Liver (tissue), 9 donors: Measurements from ENCODE around the gene KCP. TPM values are rescaled to one million over a fixed set of nuclear protein-coding genes. Genes with fewer than 3 reads are reported as not detected.

Source experiments
- DNase-seq: peaks from one replicate; pipeline ENCODE4 v3.0.0-alpha.2; 2017; ENCODE audit warnings: low spot score
- H3K27ac ChIP-seq, 2 donors: one replicate each; pipeline ENCODE4 v1.7.0; 2013; ENCODE audit warnings: inconsistent platforms in 2 of 2, low read length in 2 of 2, control low read depth in 1 of 2, low read depth in 1 of 2, mild to moderate bottlenecking in 1 of 2
- H3K27me3 ChIP-seq, 4 donors: one replicate each; pipeline versions ENCODE4 v1.6.1 to v1.7.0; 2013; ENCODE audit warnings: low read length in 3 of 4, inconsistent platforms in 1 of 4, mild to moderate bottlenecking in 1 of 4, moderate library complexity in 1 of 4; ENCODE audit not compliant: control insufficient read depth in 4 of 4, insufficient read depth in 4 of 4
- H3K36me3 ChIP-seq, 4 donors: one replicate each; pipeline versions ENCODE4 v1.6.1 to v1.7.0; 2013; ENCODE audit warnings: low read length in 3 of 4, mild to moderate bottlenecking in 3 of 4, low read depth in 1 of 4, moderate library complexity in 1 of 4; ENCODE audit not compliant: control insufficient read depth in 4 of 4, insufficient read depth in 3 of 4
- H3K4me1 ChIP-seq, 4 donors: one replicate each; pipeline versions ENCODE4 v1.6.1 to v1.7.0; 2013; ENCODE audit warnings: low read length in 3 of 4, mild to moderate bottlenecking in 3 of 4, moderate library complexity in 1 of 4; ENCODE audit not compliant: control insufficient read depth in 4 of 4, insufficient read depth in 4 of 4
- H3K4me3 ChIP-seq, 3 donors: one replicate each; pipeline versions ENCODE4 v1.6.1 to v1.7.0; 2013; ENCODE audit warnings: low read length in 3 of 3, control low read depth in 1 of 3, low read depth in 1 of 3, mild to moderate bottlenecking in 1 of 3
- H3K9ac ChIP-seq, 2 donors: one replicate each; pipeline ENCODE4 v1.7.0; 2013; ENCODE audit warnings: low read length in 2 of 2, mild to moderate bottlenecking in 2 of 2, moderate library complexity in 2 of 2, control low read depth in 1 of 2, low read depth in 1 of 2
- H3K9me3 ChIP-seq, 4 donors: one replicate each; pipeline versions ENCODE4 v1.6.1 to v1.7.0; 2013; ENCODE audit warnings: low read length in 3 of 4; ENCODE audit not compliant: control insufficient read depth in 4 of 4
- EGR1 ChIP-seq, 2 donors: IDR thresholded peaks; 2 replicates each; pipeline ENCODE4 v1.6.1; 2016 to 2018; ENCODE audit warnings: antibody characterized with exemption in 2 of 2, low read depth in 2 of 2
- FOXA1 ChIP-seq: IDR thresholded peaks from 2 replicates; pipeline ENCODE4 v1.6.1; 2016; ENCODE audit warnings: antibody characterized with exemption
- FOXA2 ChIP-seq: IDR thresholded peaks from 2 replicates; pipeline ENCODE4 v1.6.1; 2016; ENCODE audit warnings: antibody characterized with exemption
- GABPA ChIP-seq, 2 donors: IDR thresholded peaks in 1 of 2; conservative IDR thresholded peaks in 1 of 2; 2 replicates each; pipeline ENCODE4 v1.6.1; 2016; ENCODE audit warnings: antibody characterized with exemption in 2 of 2, mild to moderate bottlenecking in 1 of 2, moderate library complexity in 1 of 2
- HNF4A ChIP-seq, 2 donors: conservative IDR thresholded peaks; 2 replicates each; pipeline ENCODE4 v1.6.1; 2016; ENCODE audit warnings: antibody characterized with exemption in 2 of 2, mild to moderate bottlenecking in 2 of 2
- HNF4G ChIP-seq: IDR thresholded peaks from 2 replicates; pipeline ENCODE4 v1.6.1; 2016; ENCODE audit warnings: antibody characterized with exemption
- JUND ChIP-seq, 2 donors: IDR thresholded peaks; 2 replicates each; pipeline ENCODE4 v1.6.1; 2016; ENCODE audit warnings: antibody characterized with exemption in 2 of 2
- NR2F2 ChIP-seq: IDR thresholded peaks from 2 replicates; pipeline ENCODE4 v1.6.1; 2016; ENCODE audit warnings: antibody characterized with exemption
- RAD21 ChIP-seq, 2 donors: IDR thresholded peaks; 2 replicates each; pipeline ENCODE4 v1.6.1; 2016; ENCODE audit warnings: antibody characterized with exemption in 2 of 2, mild to moderate bottlenecking in 2 of 2
- RXRA ChIP-seq, 2 donors: IDR thresholded peaks; 2 replicates each; pipeline ENCODE4 v1.6.1; 2017 to 2018; ENCODE audit warnings: antibody characterized with exemption in 2 of 2, mild to moderate bottlenecking in 1 of 2
- SP1 ChIP-seq: IDR thresholded peaks from 2 replicates; pipeline ENCODE4 v1.6.1; 2018; ENCODE audit warnings: antibody characterized with exemption, mild to moderate bottlenecking
- TAF1 ChIP-seq: conservative IDR thresholded peaks from 2 replicates; pipeline ENCODE4 v1.6.1; 2016; ENCODE audit warnings: antibody characterized with exemption, mild to moderate bottlenecking
- WGBS: extraction: QIAGEN DNeasy Blood & Tissue Kit; methylation state at CpG from one replicate; pipeline ENCODE4 v1.1.7; 2013; 5-methylcytosine and 5-hydroxymethylcytosine counted together
- polyA plus RNA-seq, 2 donors: library from polyadenylated mRNA; stranded (reverse) in 1 of 2; unstranded in 1 of 2; fragments of 200-250 nt in 1 of 2; fragments of >200 nt in 1 of 2; fragmentation: Nextera tagmentation in 1 of 2; extraction: Ambion mirVana in 1 of 2; gene quantifications; one replicate each; pipeline versions ENCODE4 v1.2.1 to v1.2.3, GENCODE V29; 2013 to 2015
- total RNA-seq, 2 donors: library from RNA; depleted of rRNA; stranded (reverse); fragments of >200 nt; gene quantifications; one replicate each; pipeline ENCODE4 v1.2.3, GENCODE V29; 2014
- TF ChIP-seq, protein P1 (sequence below): IDR thresholded peaks from 2 replicates; pipeline ENCODE4 v1.6.1; 2016; ENCODE audit warnings: antibody characterized with exemption
- TF ChIP-seq, protein P2 (sequence below): fragments of 150-350 bp; IDR thresholded peaks from 2 replicates; pipeline ENCODE4 v1.5.1; 2017; ENCODE audit warnings: improper control_type of control experiment, low read depth, low read length; ENCODE audit not compliant: missing input control
- TF ChIP-seq, protein P3 (sequence below): IDR thresholded peaks from 2 replicates; pipeline ENCODE4 v1.6.1; 2016; ENCODE audit warnings: antibody characterized with exemption, mild to moderate bottlenecking
- TF ChIP-seq, protein P4 (sequence below): IDR thresholded peaks from 2 replicates; pipeline ENCODE4 v1.6.1; 2016; ENCODE audit warnings: antibody characterized with exemption
- donor health status: healthy.
- donor health status: healthy.
- donor health status: healthy.
- donor health status: healthy.
- donor health status: healthy.

Gene KCP
- total and polyA plus RNA-seq, 4 donors, result 0.02 to 0.08 (median 0.05) TPM; not detected in 1

DNA sequence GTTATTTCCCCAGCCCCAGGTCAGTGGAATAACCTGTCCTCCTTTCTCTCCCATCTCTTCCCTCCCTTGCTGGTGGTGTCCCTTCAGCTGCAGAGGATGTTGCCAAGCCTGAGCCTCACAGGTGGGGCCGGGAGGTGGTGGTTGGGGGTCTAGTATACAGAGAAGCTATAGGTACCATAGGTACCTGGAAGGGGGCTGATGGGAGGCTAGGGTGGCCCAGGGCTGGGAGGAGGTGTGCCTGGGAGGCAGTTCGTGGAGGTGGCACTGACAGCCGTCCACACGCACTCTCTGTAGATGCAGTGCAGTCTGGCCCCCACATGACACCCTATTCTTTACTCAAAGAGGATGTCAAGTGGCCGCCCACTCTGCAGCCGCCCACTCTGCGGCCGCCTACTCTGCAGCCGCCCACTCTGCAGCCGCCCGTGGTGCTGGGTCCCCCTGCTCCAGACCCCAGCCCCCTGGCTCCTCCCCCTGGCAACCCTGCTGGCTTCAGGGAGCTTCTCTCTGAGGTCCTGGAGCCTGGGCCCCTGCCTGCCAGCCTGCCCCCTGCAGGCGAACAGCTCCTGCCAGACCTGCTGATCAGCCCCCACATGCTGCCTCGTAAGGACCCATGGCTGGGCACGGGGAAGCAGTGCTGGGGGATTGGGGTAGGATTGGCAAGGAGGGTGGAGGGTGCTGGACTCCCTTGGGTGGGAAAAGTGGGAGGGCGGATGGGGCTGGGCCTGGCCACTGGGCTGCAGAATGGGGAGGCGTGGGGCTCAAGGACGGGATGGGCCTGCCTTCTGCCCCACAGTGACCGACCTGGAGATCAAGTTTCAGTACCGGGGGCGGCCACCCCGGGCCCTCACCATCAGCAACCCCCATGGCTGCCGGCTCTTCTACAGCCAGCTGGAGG is 36.7 kb upstream of the KCP start:
- 92% methylated on average over 22 of the region's 22 CpGs for WGBS
- no peak overlapping the region for H3K4me3 ChIP-seq
- DNase-seq, result no peak

DNA sequence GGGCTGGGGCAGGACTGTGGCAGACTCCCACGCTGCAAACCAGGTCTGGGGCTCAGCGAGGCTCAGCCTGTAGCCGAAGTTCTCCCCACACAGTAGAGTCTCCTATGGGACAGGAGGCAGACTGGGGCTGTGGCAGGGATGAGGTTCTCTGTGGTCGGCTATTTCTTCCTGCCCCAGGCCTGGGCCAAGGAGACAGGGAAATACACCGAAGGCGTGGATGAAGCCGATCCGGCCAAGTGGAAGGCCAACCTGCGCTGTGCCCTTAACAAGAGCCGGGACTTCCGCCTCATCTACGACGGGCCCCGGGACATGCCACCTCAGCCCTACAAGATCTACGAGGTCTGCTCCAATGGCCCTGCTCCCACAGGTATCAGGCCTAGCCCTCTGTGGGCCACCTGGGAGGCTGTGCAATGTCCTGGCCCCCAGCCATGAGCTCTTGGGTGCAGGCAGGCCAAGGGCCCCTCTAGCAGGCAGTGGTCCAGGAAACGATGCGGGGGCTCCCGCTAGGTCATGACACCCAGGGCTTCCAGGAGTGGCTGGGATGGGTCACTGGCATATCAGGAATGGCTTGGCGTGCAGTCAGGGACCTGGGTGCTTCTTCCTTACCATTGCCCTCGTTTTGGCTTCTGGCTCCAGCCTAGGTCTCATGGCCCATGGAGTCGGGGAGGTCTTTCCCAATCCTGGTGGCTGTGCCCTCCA is 35.3 kb upstream of the KCP start:
- no peaks in the 10 kb centered on the region for H3K4me1 ChIP-seq
- WGBS, result 93% methylated on average over 21 of the region's 21 CpGs
- H3K36me3 ChIP-seq, result peaks cover 0 to 1% (median 0%) of the 10 kb centered on the region in 4 donors
- no peaks in the 10 kb centered on the region for H3K9me3 ChIP-seq
- no peak overlapping the region for H3K9ac ChIP-seq
- H3K27me3 ChIP-seq, result no peaks in the 10 kb centered on the region
- H3K4me3 ChIP-seq, result no peak overlapping the region
- DNase-seq, result no peak
- TF ChIP-seq, protein P1, sequence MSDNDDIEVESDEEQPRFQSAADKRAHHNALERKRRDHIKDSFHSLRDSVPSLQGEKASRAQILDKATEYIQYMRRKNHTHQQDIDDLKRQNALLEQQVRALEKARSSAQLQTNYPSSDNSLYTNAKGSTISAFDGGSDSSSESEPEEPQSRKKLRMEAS, result no peak
- TF ChIP-seq, protein P2, sequence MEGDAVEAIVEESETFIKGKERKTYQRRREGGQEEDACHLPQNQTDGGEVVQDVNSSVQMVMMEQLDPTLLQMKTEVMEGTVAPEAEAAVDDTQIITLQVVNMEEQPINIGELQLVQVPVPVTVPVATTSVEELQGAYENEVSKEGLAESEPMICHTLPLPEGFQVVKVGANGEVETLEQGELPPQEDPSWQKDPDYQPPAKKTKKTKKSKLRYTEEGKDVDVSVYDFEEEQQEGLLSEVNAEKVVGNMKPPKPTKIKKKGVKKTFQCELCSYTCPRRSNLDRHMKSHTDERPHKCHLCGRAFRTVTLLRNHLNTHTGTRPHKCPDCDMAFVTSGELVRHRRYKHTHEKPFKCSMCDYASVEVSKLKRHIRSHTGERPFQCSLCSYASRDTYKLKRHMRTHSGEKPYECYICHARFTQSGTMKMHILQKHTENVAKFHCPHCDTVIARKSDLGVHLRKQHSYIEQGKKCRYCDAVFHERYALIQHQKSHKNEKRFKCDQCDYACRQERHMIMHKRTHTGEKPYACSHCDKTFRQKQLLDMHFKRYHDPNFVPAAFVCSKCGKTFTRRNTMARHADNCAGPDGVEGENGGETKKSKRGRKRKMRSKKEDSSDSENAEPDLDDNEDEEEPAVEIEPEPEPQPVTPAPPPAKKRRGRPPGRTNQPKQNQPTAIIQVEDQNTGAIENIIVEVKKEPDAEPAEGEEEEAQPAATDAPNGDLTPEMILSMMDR, result no peak
- TF ChIP-seq SP1 (no peak), TAF1 (no peak), GABPA (IDR thresholded peaks at IDR 0.05 in 1 of 2, conservative IDR thresholded peaks at IDR 0.05 in 1 of 2) (no peak)
- no peak overlapping the region for H3K27ac ChIP-seq

More for the DNA sequence above, 36.7 kb upstream of the KCP start:
- Histone ChIP-seq H3K36me3 (peaks cover 0 to 5% (median 1%) of the 10 kb centered on the region in 4 donors), H3K9ac (no peak overlapping the region), H3K4me1 (no peaks in the 10 kb centered on the region), H3K27ac (no peak overlapping the region), H3K9me3 (no peaks in the 10 kb centered on the region), H3K27me3 (no peaks in the 10 kb centered on the region)
- TF ChIP-seq HNF4A (conservative IDR thresholded peaks at IDR 0.05) (no peak), RAD21 (IDR thresholded peaks at IDR 0.05) (peak in 1 of 2 donors; percentile 56)

DNA sequence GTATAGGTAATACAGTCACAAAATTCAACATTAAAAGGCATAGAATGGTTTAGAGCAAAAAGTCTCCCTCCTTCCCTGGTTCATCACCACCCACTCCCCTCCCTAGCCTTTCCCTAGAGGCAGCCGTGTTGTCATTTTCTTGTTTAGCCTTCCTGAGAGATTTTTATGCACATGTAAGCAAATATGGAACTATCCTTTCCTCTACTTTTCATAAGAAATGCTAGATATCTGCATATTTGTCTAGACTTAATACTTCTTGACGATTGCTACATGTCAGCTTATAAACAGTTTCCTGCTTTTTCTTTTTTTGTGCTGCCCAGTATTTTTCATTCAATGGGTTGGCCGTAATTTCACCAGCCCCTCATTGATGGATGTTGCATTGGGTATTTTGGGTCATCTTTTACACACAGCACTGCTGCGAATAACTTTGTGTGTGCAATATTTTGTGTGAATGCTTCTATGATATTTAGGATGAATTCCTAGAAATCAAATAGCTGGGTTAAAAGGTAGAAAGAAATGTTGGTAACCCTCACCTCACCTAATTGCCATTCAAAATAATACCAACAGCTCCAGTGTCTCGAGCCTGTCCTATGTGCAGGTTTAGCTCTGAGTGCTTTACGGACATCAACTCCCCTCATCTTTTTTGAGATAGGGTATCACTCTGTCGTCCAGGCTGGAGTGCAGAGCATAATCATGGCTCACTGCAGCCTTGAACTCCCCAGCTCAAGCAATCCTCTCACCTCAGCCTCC is 34.2 kb upstream of the KCP start:
- Histone ChIP-seq H3K27me3 (no peaks in the 10 kb centered on the region), H3K9me3 (no peaks in the 10 kb centered on the region), H3K4me1 (no peaks in the 10 kb centered on the region), H3K27ac (no peak overlapping the region), H3K4me3 (no peak overlapping the region), H3K9ac (no peak overlapping the region), H3K36me3 (peaks cover 0 to 1% (median 0%) of the 10 kb centered on the region in 4 donors)
- TF ChIP-seq, protein P3, sequence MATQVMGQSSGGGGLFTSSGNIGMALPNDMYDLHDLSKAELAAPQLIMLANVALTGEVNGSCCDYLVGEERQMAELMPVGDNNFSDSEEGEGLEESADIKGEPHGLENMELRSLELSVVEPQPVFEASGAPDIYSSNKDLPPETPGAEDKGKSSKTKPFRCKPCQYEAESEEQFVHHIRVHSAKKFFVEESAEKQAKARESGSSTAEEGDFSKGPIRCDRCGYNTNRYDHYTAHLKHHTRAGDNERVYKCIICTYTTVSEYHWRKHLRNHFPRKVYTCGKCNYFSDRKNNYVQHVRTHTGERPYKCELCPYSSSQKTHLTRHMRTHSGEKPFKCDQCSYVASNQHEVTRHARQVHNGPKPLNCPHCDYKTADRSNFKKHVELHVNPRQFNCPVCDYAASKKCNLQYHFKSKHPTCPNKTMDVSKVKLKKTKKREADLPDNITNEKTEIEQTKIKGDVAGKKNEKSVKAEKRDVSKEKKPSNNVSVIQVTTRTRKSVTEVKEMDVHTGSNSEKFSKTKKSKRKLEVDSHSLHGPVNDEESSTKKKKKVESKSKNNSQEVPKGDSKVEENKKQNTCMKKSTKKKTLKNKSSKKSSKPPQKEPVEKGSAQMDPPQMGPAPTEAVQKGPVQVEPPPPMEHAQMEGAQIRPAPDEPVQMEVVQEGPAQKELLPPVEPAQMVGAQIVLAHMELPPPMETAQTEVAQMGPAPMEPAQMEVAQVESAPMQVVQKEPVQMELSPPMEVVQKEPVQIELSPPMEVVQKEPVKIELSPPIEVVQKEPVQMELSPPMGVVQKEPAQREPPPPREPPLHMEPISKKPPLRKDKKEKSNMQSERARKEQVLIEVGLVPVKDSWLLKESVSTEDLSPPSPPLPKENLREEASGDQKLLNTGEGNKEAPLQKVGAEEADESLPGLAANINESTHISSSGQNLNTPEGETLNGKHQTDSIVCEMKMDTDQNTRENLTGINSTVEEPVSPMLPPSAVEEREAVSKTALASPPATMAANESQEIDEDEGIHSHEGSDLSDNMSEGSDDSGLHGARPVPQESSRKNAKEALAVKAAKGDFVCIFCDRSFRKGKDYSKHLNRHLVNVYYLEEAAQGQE, result no peak
- TF ChIP-seq, protein P1, result no peak
- TF ChIP-seq RAD21 (IDR thresholded peaks at IDR 0.05) (no peak), RXRA (IDR thresholded peaks at IDR 0.05) (no peak), TAF1 (no peak), JUND (IDR thresholded peaks at IDR 0.05) (no peak), GABPA (IDR thresholded peaks at IDR 0.05 in 1 of 2, conservative IDR thresholded peaks at IDR 0.05 in 1 of 2) (no peak), FOXA1 (no peak), FOXA2 (no peak), HNF4A (conservative IDR thresholded peaks at IDR 0.05) (no peak), EGR1 (IDR thresholded peaks at IDR 0.05; ENCODE audit: low read depth in 2 of 2) (no peak), SP1 (no peak), NR2F2 (no peak), HNF4G (no peak)
- TF ChIP-seq, protein P4, sequence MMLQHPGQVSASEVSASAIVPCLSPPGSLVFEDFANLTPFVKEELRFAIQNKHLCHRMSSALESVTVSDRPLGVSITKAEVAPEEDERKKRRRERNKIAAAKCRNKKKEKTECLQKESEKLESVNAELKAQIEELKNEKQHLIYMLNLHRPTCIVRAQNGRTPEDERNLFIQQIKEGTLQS, result no peak
- no peak for DNase-seq
- 83% methylated on average over 7 of the region's 7 CpGs for WGBS
